Lower lobe of right lung (tissue), 2 donors: Measurements from ENCODE around the gene AP2A2. TPM values are rescaled to one million over a fixed set of nuclear protein-coding genes. Genes with fewer than 3 reads are reported as not detected.
A peak's percentile ranks its signal among the peaks of the same experiment; 100 is the strongest.

ENCODE experiments used
- ATAC-seq, 2 donors: fragments of 200-7000 bp; cut with Tn5 transposase; one replicate each; pipeline ENCODE4 v1.9.1; 2020 to 2022; ENCODE audit warnings: mild to moderate bottlenecking in 2 of 2, moderate library complexity in 2 of 2
- DNase-seq: peaks from one replicate; pipeline ENCODE4 v3.0.0-alpha.2; 2020
- H3K27ac ChIP-seq: fragments of 200-600 bp; one replicate; pipeline ENCODE4 v1.8.0; 2022
- H3K27me3 ChIP-seq: fragments of 200-600 bp; one replicate; pipeline ENCODE4 v1.8.0; 2022; ENCODE audit warnings: low read depth
- H3K36me3 ChIP-seq: fragments of 200-600 bp; one replicate; pipeline ENCODE4 v1.8.0; 2022; ENCODE audit warnings: mild to moderate bottlenecking
- H3K4me1 ChIP-seq: fragments of 200-600 bp; one replicate; pipeline ENCODE4 v1.8.0; 2022
- H3K4me3 ChIP-seq: fragments of 200-600 bp; one replicate; pipeline ENCODE4 v1.8.0; 2022; ENCODE audit warnings: mild to moderate bottlenecking
- H3K9me3 ChIP-seq: fragments of 200-600 bp; one replicate; pipeline ENCODE4 v1.8.0; 2022
- CTCF ChIP-seq: fragments of 200-600 bp; IDR thresholded peaks from one replicate; pipeline ENCODE4 v1.8.0; 2022; ENCODE audit warnings: antibody characterized with exemption, mild to moderate bottlenecking
- intact Hi-C: fragments of 100-400 bp; cut with DNase I; formaldehyde crosslinking; loops from one replicate; pipeline ENCODE4 v1.11.0; 2022
- total RNA-seq: library from RNA; stranded (reverse); fragmentation: NEBNext Ultra II Directional; extraction: Animal tissue kit (Norgen Biotek cat#: 25700); gene quantifications from one replicate; pipeline ENCODE4 v1.2.1, GENCODE V29; 2021
- donor health status: DM: no; HTN: yes; CAD: no; lungs with severe emphysema.

Gene AP2A2
- total RNA-seq, 1 donor from 2014 or later: 130 TPM

- intact Hi-C loops: no loop called here
- Histone ChIP-seq H3K27me3 (no peaks in the 10 kb centered on the region), H3K9me3 (no peaks in the 10 kb centered on the region), H3K36me3 (peaks cover 11% of the 10 kb centered on the region), H3K4me1 (peaks cover 84% of the 10 kb centered on the region), H3K4me3 (no peak overlapping the region), H3K27ac (peak overlapping the region; percentile 73)
- TF ChIP-seq CTCF: no peak
- DNase-seq: no peak
- peak; percentile 37 to 52 for ATAC-seq
Measured at GRCh38 chr11:932435-932834, 6.8 kb downstream of the AP2A2 start.

- Histone ChIP-seq H3K4me3 (peak overlapping the region; percentile 6), H3K36me3 (peaks cover 9% of the 10 kb centered on the region), H3K4me1 (peaks cover 84% of the 10 kb centered on the region), H3K27ac (peak overlapping the region; percentile 73), H3K9me3 (no peaks in the 10 kb centered on the region), H3K27me3 (no peaks in the 10 kb centered on the region)
- no peak for TF ChIP-seq CTCF
- DNase-seq (no peak), ATAC-seq (no peak)
- intact Hi-C loops: no loop called here
Measured at GRCh38 chr11:933142-933851, 7.6 kb downstream of the AP2A2 start.

- Histone ChIP-seq H3K27ac (peak overlapping the region; percentile 73), H3K9me3 (no peaks in the 10 kb centered on the region), H3K4me1 (peaks cover 84% of the 10 kb centered on the region), H3K27me3 (no peaks in the 10 kb centered on the region), H3K4me3 (no peak overlapping the region), H3K36me3 (peaks cover 9% of the 10 kb centered on the region)
- intact Hi-C loops: no loop called here
- ATAC-seq (no peak), DNase-seq (no peak)
- no peak for TF ChIP-seq CTCF
Measured at GRCh38 chr11:933936-934335, 8.3 kb downstream of the AP2A2 start.

GRCh38 chr11:934527-934926 lies 8.9 kb downstream of the AP2A2 start:
- intact Hi-C loops: no loop called here
- ATAC-seq (no peak), DNase-seq (no peak)
- Histone ChIP-seq H3K36me3 (peaks cover 4% of the 10 kb centered on the region), H3K9me3 (no peaks in the 10 kb centered on the region), H3K4me3 (no peak overlapping the region), H3K4me1 (peaks cover 81% of the 10 kb centered on the region), H3K27me3 (no peaks in the 10 kb centered on the region), H3K27ac (peak overlapping the region; percentile 73)
- TF ChIP-seq CTCF: no peak

GRCh38 chr11:936199-936598 lies 10.5 kb downstream of the AP2A2 start:
- H3K9me3 ChIP-seq: no peaks in the 10 kb centered on the region
- TF ChIP-seq CTCF: no peak
- DNase-seq (no peak), ATAC-seq (peak; percentile 74 to 75)
- H3K4me3 ChIP-seq: no peak overlapping the region
- peaks cover 81% of the 10 kb centered on the region for H3K4me1 ChIP-seq
- H3K27me3 ChIP-seq: no peaks in the 10 kb centered on the region
- intact Hi-C loops: no loop called here
- peak overlapping the region; percentile 71 for H3K27ac ChIP-seq
- peaks cover 3% of the 10 kb centered on the region for H3K36me3 ChIP-seq
